Regular cardiac myocyte (primary cell): ENCODE data around the gene CHCHD3. TPM values are rescaled to one million over a fixed set of nuclear protein-coding genes. Genes with fewer than 3 reads are reported as not detected.

Source experiments
- total RNA-seq: library from RNA; depleted of rRNA; stranded (reverse); fragments of >200 nt; gene quantifications from 2 replicates; pipeline ENCODE4 v1.2.3, GENCODE V29; 2014

Gene CHCHD3
- 73.3 and 119 TPM in 2 replicates for total RNA-seq

DNA sequence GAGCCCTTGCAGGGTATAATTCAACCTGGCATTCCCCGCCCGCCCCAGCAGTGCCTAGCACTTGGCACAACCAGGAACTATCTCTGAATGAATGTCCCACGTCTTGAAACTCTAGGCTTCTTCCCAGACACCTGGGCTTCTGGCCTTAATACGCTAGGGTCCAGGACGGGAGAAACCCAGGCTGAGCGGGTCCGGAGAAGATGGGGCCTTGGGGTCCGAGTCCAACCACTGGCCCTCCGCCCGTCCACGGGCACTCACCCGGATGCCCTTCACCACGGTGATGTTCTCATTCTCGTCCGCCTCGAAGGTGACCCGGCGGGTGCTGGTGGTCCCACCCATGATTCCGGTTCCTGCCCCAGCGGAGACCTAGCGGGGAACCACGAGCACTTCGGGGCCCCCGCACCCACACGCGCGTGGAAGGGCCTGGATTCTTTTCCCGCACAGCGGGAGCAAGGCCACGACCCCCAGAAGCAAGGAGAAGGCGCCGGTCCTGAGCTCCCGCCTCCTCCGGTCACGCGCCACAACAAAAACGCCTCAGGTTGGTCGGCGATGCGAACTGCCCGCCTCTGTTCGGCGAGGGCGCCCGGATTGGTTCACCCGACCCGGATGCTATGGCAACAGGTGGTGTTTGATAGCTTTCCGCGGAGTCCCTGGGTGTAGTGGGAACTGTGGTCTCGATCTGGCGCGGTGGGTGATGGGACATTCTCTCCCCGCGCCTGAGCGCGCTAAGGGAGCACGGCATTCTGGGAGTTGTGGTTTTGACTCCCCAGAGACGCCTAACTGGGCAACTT lies at the start of gene CHCHD3:
Gene CHCHD3 (minus strand): TSS at position 492 of the 791 bp plus-strand sequence. CDS start 153 bp downstream, at position 339.

Other genes with a start within 250 kb of the CHCHD3 start
- gene EXOC4, start 171.0 kb upstream of the CHCHD3 start, total RNA-seq: 69.0 and 110 TPM in 2 replicates